BJ (cell line): ENCODE data around the gene CCDC91. TPM values are rescaled to one million over a fixed set of nuclear protein-coding genes. Genes with fewer than 3 reads are reported as not detected.

Source experiments
- CTCF ChIA-PET: fragments of 350-600 bp; formaldehyde crosslinking; extraction: SDS; loops from one replicate; lab custom pipeline; 2021; ENCODE audit warnings: antibody characterized with exemption, inconsistent platforms; lab: Yijun Ruan, JAX
- POLR2A ChIA-PET: fragments of 300-600 bp; sonication (Branson Sonifier 250); formaldehyde crosslinking; extraction: SDS; loops from one replicate; lab custom pipeline; 2021; ENCODE audit warnings: antibody characterized with exemption; lab: Charles Lee
- DNase-seq: peaks from one replicate; pipeline ENCODE4 v3.0.0-alpha.2; 2011; ENCODE audit warnings: low read depth
- H3K27me3 ChIP-seq: 2 replicates; pipeline ENCODE4 v1.6.0; 2011; ENCODE audit warnings: low read length; ENCODE audit not compliant: control insufficient read depth, insufficient read depth
- H3K36me3 ChIP-seq: 2 replicates; pipeline ENCODE4 v1.5.1; 2011; ENCODE audit warnings: low read length; ENCODE audit not compliant: control insufficient read depth, insufficient read depth
- H3K4me3 ChIP-seq: 2 replicates; pipeline ENCODE4 v1.5.1; 2011; ENCODE audit warnings: low read depth, mild to moderate bottlenecking, control low read depth, low read length
- CTCF ChIP-seq: IDR thresholded peaks from 2 replicates; pipeline ENCODE4 v1.5.1; 2011; ENCODE audit warnings: low read depth, mild to moderate bottlenecking, control low read depth, inconsistent platforms, low read length, moderate library complexity; ENCODE audit not compliant: insufficient read depth
- polyA plus RNA-seq: library from polyadenylated mRNA; depleted of rRNA; stranded (reverse); fragments of >200 nt; gene quantifications from 2 replicates; pipeline ENCODE4 v1.2.3, GENCODE V29; 2011

CCDC91 gene
- polyA plus RNA-seq, 1 experiment, result 11.9 TPM

GRCh38 chr12:28242496-28243309, 52.4 kb downstream of the CCDC91 start:
- Histone ChIP-seq H3K36me3 (no peaks in the 10 kb centered on the region), H3K27me3 (no peaks in the 10 kb centered on the region), H3K4me3 (no peak overlapping the region)
- DNase-seq, result no peak
- ChIA-PET POLR2A (no interaction called here), CTCF (no interaction called here)
- TF ChIP-seq CTCF, result no peak

- no peaks in the 10 kb centered on the region for H3K36me3 ChIP-seq
- CTCF ChIA-PET, result no interaction called here
- DNase-seq, result no peak
- no peaks in the 10 kb centered on the region for H3K27me3 ChIP-seq
- no peak for TF ChIP-seq CTCF
- POLR2A ChIA-PET, result no interaction called here
- H3K4me3 ChIP-seq, result no peak overlapping the region
These were observed 53.0 kb downstream of the CCDC91 start for GRCh38 chr12:28243310-28243633.

DNA sequence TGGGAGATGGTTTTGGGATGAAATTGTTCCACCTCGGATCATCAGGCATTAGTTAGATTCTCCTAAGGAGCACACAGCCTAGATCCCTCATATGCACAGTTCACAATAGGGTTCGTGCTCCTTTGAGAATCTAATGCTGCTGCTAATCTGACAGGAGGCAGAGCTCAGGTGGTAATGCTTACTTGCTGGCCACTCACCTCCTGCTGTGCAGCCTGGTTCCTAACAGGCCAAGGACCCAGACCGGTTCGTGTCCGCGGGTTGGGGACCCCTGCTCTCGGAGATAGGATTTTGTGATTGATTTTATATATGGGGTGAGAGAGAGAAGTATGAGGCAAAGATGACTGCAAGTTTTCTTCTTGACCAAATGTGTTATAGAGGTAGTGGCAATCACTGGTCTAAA, 57.5 kb downstream of the CCDC91 start:
- TF ChIP-seq CTCF, result no peak

DNA sequence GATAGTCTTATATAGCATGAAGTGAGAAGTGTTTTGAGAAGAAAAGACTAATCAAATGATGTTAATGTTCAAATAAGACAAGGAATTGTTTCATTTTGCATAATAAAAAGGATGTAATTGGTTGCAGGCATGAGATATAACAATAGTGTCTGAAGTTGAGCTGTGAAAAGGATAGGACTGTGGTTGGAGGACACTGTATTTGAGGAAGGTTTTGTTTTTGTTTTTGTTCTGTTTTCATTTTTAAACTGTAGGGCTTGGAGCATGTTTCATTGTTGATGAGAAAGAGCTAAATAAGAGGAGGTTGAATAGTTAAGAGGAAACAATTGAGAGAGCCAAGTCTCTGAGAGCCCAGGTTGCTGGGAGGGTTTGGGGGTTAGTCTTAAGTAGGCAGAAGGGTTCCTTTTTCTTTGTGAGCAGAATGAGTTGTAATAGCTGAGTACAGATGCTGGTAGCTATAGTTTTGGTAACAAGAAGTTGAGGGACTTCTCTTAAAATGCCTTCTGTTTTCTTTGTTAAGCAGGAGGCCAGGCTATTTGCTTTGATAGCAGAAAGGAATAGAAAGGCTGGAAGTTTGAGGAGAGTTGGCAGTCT, 58.4 kb downstream of the CCDC91 start:
- no peak overlapping the region for H3K4me3 ChIP-seq
- DNase-seq, result no peak
- no peaks in the 10 kb centered on the region for H3K36me3 ChIP-seq
- no peaks in the 10 kb centered on the region for H3K27me3 ChIP-seq
- ChIA-PET CTCF (interaction anchor here (0.8 kb wide), 1 partner anchor 12 kb away, joined by 3 read pairs; no protein-coding TSS in a partner anchor), POLR2A (no interaction called here)
- TF ChIP-seq CTCF, result no peak

More for the DNA sequence above, 57.5 kb downstream of the CCDC91 start:
- Histone ChIP-seq H3K4me3 (no peak overlapping the region), H3K36me3 (no peaks in the 10 kb centered on the region), H3K27me3 (no peaks in the 10 kb centered on the region)
- ChIA-PET CTCF (interaction anchor here (0.8 kb wide), 1 partner anchor 11 kb away, joined by 3 read pairs; no protein-coding TSS in a partner anchor), POLR2A (no interaction called here)
- DNase-seq, result no peak

GRCh38 chr12:28253161-28253641, 62.9 kb downstream of the CCDC91 start:
- H3K27me3 ChIP-seq, result no peaks in the 10 kb centered on the region
- DNase-seq, result no peak
- no peak overlapping the region for H3K4me3 ChIP-seq
- no peaks in the 10 kb centered on the region for H3K36me3 ChIP-seq
- TF ChIP-seq CTCF, result no peak
- ChIA-PET POLR2A (no interaction called here), CTCF (no interaction called here)
